NCI-H128 (cell line): Measurements from ENCODE around the gene DNAJC11.
"Not testable (repeated sequence)": the region's sequence is repeated elsewhere in the genome, so short reads cannot be mapped to it uniquely, and the experiment has no call there.

ENCODE experiments used
- DNase-seq: peaks from one replicate; lab custom pipeline; 2025; ENCODE audit not compliant: unreplicated experiment; lab: John Stamatoyannopoulos, UW

The DNAJC11 gene

DNA sequence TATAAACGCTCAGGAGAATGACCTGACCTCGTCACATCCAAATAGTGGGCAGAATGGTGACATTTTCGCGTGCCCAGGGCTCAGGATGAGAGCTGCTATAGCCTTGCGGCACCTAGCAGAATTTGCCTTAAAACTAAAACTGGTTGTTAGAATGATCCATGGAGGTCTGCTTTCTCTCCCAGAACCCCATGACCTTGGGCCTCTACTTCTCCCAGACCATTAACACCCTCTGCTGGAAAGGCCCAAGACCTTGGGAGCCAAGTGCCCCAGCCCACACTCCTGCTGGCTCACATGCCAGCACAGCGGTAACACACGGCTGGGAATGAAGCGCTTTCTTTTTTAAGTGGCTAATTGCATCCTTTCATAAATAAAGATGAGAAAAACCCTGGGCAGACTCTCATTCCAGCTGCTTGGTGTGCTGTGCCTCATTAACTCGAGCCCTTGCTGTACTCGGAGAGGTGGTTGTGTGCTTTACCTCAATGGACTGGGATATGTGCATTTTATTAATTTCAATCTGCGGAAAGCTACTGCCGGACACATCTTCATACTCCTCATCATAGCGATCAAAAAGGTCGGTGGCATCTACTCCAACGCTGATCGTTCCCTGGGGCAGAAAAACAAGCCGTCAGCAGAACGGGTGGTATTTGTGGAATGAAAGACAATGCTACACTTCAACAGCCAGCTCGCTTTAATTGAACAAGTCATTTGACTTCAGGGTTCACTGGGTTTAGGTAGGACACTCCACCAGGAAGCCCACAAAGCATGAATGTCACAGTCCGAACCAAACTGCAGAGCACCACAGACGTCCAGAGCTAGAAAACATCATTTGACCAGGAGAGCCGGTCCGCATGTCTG, 48.0 kb downstream of the DNAJC11 start:
- no peak for DNase-seq

DNA sequence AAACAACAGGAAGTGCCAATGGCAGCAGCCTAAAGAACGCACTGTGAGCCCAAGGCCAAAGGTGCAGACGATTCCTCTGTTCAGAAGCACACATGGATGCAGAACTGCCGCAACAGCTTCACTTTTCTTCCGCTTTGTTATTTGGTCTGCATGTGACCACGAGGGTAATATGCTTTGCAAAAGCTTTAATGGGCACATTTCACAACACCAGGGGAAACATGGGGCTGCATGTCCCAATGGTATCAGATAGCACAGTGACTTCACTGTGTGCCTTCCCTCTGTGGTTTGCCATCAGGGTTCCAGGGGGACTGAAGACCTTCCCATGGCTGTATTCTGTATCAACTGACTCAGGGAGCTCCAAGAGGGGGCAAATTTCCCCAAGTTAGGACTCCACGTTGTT, 48.6 kb downstream of the DNAJC11 start:
- no peak for DNase-seq

DNA sequence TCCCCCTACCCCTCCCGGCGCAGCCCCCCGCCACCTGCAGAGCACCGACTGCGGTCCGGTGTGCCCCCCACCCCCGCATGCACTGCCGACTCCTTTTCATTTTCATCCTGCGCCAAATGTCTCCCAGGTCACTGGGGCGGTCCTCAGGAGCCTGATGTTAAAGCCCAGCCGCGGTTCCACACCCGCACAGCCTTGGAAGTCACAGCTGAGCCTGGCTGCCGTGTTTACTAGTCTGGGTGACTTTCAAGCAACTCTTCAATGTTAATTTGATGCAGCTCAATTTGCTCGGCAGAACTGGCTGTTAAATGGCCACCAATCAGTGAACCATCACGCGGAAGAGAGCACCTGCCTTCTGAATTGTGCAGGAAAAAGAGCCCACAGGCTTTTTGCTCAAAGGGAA, 49.7 kb downstream of the DNAJC11 start:
- DNase-seq: no peak

DNA sequence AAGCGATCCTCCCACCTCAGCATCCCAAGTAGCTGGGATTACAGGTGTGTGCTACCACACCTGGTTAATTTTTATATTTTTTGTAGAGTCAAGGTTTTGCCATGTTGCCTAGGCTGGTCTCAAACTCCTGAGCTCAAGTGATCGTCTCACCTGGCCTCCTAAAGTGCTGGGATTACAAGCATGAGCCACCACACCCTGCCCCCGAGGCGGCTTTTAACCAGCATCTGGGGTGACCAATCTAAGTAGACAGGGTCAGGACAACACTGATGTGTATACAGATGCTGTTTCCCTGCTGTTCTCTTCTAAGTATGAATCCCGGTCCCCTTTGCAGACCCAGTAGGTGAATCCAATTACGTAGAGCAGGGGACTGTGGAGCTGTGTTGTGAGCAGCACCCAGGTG, 53.1 kb downstream of the DNAJC11 start:
- no peak for DNase-seq

DNA sequence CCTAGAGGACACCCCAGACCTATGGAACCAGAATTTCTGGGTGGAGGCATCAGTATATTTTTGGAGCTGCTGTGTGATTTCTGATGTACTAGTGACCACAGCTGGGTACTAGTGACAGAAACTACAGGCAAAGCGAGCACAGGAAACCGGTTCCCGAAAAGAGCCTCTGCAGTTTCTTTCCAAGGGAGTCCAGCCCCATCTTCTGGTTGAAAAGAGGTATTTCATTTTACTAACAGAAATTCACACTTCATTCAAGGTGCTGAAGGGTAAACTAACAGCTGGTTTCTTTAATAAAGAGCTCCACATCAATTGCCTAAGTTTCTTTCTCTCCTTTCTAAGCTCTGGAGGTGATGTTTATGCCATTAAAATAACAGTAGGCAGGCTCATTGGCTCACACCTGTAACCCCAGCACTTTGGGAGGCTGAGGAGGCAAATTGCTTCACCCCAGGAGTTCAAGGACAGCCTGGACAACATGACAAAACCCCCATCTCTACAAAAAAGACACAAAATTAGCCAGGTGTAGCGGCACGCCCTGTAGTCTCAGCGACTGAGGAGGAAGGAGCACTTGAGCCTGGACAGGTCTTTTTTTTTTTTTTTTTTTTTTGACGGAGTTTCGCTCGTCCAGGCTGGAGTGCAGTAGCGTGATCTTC, 55.0 kb downstream of the DNAJC11 start:
- peak; percentile 34 for DNase-seq

DNA sequence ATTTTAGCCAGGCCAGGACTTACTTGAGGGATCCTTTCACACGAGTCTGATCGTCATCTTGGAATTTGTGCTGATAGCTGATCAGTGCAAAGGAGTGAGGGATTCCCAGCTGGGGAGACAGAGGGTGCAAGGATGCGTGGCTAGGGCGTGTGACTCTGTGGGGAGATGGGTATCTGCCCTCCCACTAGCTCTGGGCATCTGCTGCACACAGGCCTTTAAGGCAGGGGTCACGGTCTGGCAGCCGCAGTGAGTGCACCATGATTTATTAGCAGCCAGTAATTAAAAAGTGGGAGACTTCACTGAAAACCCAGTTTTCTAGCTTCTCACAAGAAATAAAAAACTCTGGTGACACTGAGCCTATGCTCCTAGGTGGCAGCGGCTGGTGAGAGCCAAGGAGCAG, 56.6 kb downstream of the DNAJC11 start:
- no peak for DNase-seq

DNA sequence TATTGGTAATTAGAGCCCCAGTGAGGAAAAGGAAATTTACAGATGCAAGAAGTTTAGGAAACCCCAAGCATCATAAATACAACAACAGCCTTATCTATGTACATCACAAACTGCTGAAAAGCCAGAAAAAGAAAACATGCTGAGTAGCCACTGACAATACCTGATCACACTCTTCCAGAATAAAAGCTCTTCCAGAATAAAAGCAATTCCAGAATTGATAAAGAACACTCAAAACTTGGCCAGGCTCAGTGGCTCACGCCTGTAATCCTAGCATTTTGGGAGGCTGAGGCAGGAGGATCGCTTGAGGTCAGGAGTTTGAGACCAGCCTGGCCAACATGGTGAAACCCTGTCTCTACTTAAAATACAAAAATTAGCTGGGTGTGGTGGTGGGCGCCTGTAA, 60.7 kb downstream of the DNAJC11 start:
- DNase-seq: not testable (repeated sequence)

DNA sequence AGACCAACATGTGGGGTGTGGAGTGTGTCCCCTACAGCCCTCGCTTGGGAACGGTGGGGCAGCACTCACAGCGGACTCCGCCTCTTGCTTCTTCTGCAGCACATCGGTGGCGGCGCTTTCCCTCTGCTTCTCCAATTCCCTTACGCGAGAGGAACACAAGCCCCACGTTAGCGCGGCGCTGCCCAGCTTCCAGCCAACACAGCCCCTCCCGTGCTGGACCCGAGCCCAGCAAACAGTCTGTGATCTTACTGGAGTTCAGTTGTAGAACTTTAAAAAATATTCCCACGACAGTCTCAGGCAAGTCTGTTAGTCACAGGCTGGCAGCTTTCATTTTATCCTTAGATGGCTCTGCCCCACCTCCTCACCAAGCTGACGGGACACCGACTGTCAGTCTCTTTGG, 63.4 kb downstream of the DNAJC11 start:
- no peak for DNase-seq

DNA sequence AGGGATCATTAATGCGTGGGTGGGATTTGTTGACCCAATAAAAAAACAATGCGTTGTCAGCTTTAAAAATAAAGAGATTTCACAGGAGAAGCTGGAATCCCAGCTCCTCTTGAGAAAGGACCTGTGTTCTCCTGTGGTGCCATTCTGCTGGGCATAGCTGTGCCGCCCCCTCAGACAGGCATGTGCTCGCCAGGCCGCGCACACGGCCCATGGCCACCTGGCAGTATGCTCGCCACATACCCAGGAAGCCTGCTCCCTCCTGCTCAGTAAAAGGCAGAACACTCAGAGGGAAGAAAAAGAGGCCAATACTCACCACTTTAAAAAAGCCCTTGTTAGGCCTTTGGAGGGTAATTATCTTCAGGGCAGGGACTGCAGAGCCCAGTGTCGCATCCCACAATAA, 63.8 kb downstream of the DNAJC11 start:
- DNase-seq: no peak

DNA sequence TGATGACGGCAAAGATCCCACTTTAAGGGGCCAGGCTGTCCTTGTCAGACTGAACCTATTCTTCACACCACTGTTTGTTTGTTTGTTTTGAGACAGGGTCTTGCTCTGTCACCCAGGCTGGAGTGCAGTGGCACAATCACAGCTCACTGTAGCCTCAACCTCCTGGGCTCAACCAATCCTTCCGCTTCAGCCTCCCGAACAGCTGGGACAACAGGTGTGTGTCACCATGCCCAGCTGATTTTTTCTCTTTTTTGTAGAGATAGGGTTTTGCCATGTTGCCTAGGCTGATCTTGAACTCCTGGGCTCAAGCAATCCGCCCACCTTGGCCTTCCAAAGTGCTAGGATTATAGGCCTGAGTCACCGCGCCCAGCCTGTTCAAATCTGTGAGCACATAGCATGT, 64.8 kb downstream of the DNAJC11 start:
- DNase-seq: not testable (repeated sequence)

DNA sequence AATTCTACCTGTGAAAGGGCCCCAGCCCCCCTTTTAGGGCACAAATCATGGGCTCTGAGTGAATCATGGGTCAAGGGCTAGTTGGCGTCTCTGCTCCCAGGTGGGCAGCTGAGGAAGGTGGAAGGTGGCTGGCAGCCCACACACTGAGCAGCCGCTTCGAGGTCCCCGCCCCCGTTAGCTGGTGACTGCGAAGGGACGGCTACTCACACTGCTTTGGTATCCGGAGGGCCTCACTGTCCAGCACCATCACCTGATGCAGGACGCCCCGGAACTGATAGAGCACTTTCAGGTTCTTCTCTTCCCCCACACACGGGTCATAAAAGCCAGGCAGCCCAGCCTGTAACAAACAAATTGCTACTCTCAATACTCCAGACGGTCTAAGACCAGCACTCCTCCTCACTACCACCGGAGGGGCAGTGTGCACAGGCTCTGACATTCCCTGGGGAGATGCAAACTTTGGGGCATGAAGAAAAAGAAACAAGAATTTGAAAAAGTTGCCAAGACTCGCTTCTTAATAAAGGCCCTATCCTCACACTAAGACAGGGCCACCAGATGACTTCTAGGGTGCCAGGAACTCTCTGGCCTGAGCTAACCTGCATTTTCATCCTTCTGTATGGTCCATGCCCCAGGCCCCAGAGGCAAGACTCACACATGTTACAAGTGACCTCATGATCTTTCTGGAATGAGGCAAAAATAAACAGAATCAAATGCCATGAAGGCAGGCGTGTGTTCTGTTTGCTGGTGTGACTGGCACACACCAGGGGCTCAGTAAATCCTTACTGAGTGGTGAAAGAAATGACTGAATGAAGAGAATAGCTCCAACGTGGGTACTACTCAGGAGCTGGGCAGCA, 65.5 kb downstream of the DNAJC11 start:
- DNase-seq: no peak

DNA sequence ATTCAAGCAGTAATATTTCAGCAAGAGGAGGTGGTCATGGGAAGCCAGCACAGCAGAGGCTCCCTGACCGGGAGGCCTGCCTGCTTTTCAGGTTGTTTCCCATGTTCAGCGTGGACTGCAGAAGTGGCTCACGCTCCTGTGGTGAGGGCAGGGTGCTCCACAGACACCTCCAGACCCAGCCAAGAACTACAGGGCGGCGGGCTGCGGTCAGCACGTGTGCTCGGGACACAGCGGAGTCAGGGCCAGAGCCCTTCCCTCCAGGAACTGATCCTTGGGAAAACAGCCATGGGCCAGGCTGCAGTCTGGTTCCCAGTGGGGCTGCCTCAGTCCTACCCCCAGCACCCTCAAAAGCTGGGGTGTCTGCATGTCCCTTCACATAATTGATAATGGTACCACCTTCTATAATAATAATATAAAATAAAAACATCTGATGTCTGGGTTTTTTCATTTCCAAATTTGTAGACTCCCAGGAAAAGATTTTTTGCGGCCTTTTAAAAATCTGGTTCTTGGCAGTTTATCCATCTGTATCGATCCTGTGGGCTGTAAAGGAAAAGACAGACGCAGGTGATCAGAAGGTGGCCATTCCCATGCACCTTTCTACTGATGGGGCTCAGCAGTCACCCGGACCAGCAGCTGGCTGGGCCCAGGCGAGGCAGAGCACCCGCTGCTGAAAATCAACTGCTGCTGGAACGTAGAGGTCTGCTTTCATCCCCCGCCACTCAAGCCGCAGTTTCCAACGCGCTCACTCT, 66.3 kb downstream of the DNAJC11 start:
- no peak for DNase-seq

DNA sequence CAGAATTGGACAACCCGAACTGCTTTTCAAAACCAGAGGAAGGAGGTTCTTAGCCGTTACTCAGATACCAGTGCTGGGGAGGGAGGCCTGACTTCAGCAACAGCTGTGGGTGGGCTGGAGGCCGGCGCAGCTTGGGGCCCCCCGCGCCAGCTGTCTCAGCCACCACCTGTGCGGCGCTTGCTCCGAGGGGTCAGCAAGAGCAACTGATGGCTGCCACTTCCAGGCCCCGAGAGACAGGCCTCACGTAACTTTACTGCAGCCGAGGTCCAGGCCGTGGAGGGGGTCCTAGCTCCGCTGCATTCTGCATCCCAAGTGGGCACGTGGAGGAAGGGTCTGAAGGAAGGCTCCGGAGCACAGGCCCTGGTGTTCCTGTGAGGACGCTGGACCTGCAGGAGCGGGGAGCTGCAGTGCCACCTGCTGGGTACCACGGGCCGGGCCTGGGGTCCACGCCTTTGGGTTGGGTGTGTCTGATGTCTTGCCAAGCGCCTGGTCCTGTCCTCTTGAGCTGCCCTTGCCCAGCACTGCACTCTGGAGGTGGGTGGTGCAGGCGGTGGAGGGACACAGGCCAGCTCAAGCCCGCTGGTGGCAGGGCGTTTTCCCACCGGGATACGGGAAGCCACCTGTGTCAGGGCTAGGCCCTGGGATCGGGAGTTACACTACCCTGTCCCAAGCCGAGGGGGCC, 67.1 kb downstream of the DNAJC11 start:
- no peak for DNase-seq

DNA sequence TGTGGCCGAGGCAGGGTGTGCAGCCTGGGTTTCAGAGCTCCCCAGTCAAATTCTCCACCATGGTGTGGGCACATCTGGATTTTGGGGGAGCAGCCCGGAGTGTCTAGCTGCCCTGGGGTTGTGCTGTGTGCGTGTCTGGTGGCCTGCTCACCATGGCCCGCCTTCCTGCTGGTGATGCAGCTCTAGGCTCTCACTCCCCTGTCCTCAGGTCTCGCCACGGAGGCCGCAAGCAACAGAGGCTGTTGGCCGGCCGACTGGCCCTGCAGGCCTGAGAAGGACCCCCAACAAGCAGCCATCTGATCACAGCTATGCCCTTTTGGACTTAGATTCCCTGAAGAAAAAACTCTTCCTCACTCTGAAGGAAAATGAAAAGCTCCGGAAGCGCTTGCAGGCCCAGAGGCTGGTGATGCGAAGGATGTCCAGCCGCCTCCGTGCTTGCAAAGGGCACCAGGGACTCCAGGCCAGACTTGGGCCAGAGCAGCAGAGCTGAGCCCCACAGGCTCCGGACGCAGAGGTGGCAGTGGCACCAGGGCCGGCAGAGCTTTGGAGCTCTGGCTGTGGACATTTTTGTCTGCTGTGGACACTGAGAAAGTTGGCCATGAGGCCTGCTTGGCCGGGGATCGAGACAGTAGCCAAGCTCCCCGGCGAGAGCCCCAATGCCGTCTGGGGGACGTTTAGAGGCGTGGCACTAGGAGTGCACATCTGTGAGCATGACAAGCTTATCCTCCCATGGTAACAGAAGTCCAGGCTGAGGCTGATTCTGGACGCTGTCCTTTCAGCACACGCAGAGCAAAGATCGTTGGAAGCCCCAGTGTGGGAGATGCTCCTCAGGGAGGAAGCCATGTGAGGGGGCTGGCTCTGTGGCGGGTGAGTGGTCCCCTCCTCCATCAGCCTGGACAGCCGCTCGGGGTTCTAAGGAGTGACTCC, 68.8 kb downstream of the DNAJC11 start:
- DNase-seq: no peak

DNA sequence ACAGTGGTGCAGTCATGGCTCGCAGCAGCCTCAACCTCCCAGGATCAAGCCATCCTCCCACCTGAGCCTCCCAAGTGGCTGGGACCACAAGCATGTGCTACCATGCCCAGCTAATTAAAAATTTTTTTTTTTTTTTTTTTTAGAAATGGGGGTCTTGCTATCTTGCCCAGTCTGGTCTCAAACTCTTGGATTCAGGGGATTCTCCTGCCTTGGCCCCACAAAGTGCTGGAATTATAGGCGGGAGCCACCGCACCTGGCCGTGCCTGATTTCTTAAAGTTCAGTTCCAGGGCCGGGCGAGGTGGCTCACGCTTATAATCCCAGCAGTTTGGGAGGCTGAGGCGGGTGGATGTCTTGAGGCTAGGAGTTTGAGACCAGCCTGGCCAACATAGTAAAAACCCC, 70.6 kb downstream of the DNAJC11 start:
- no peak for DNase-seq

DNA sequence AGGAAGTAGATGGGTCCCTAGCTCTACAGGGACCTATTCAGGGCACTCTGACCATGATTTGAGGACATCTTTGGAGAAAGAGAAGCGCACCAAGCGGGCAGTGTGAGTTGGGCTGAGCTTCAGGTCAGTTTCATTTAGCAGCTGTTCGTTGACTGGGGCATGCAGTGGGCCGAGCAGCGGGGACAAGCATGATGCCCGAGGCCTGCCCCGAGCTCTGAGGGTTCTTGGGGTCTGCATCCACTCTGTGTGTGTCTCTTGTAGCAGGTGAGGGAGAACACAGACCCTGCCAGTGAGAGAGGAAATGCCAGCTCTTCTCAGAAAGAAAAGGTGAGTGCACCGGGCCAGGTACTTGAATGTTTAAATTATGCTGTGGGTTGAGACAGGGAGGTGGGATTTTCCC, 71.6 kb downstream of the DNAJC11 start:
- no peak for DNase-seq

DNA sequence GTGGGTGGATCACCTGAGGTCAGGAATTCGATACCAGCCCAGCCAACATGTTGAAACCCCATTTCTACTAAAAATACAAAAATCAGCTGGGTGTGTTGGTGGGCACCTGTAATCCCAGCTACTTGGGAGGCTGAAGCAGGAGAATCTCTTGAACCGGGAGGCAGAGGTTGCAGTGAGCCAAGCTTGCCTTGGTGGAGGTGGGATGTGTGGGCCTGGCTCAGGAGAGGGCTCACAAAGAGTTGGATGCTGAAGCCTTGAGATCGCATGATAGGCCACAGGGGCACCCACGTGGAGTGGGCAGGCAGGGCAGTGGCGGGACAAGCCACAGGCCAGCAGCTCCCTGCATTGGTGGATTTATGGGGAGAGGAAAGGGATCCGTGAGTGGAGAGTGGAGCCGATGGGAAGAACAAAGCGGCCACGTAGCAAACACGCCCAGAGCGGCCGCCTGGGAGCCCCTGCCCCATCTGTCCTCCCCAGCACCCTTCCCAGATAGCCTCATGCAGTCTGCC, 72.6 kb downstream of the DNAJC11 start:
- no peak for DNase-seq

DNA sequence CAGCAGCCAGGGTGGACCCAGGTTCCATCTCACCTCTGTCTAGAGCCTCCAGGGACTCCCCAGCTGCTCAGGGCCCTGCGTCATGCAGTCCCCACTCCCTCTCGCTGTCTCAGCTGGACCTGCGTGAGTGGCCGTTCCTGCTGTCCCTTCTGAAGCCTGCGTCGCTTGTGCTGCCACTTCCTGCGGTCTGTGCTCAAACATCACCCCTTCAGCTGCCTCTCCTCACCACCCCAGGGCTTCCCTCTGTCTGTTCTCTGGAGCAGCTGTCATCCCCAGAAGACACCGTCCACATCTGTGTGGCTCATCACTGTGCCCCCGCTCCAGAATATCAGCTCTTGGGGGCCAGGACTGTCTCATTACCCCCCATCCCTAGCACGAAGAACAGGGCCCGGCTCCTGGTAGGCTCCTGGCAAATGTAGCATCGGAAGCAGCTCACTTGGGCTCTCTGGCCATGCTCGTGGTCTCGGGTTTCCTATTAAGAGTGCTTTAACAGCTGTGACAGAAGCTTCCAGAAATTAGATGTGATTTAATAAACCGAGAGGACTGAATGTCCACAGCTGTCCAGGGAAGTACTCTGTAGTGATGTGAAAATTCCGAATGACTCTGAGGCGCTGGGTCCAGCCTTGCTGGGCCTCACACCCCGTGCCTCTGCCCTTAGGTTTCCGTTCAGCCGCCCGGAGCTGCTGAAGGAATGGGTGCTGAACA, 73.6 kb downstream of the DNAJC11 start:
- DNase-seq: no peak

DNA sequence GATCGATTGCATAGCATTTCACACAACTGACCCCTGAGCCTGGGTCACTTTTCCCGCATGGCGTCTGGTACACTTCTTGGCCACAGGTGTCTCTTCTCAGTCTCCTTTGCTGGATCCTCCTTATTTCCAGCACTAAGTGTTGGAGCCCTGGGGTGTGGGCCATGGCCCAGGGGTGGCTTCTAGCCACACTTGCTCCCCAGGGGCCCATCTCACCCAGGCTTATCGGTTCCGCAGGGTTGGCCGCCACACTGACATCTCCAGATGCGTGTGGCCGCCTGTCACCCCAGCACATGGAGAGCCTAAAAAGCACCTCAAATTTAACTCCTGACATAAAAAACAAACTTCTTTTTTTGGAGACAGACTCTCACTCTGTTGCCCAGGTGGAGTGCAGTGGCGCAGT, 74.6 kb downstream of the DNAJC11 start:
- DNase-seq: no peak
